ENCODE data around the gene LRRC8E. TPM values are rescaled to one million over a fixed set of nuclear protein-coding genes. Genes with fewer than 3 reads are reported as not detected.
A peak's percentile ranks its signal among the peaks of the same experiment; 100 is the strongest.

LRRC8E gene
- total and polyA plus RNA-seq, 8 donors: 2.6 to 6.1 (median 4.7) TPM

DNA sequence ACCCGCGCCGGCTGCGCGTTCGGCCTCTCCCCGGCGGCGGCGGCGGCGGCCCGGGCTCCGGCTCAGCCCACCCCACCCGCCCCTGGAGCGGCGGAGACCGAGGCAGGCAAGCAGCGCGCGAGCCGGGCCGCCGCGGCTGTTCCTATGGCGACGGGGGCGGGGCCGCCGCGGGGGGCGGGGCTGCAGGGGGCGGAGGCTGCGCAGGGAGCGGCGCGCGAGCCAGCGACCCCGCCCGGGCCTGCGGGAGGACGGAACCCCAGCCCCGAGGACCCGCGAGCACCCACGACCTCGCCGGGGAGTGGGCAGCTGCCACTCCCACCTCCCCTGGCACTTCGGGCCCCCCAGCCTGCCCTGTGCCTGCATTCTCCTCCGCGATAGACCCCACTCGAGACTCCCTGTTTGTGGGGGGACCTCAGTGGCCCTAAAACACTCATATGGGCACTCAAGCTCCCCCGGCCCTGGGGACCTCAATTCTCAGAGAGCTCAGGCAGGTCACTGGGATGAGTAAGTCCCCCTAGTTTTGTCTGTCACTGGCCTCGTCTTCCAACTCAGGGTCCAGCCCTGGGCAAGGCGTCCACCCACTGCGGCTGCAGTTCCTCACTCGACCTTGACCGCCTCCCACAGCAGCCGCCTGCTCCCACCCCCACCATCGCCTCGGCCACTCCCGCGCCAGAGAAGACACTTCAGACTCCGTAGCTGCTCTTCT is 37.9 kb downstream of the LRRC8E start, which contains the start of gene CTXN1:
CTXN1 (minus strand) TSS at position 115 of the 706 bp plus-strand sequence. CDS start 597 bp downstream, outside the sequence.
- Histone ChIP-seq H3K4me3 (peak within 1 kb of the TSS; percentile 7 to 48 (median 28)), H3K36me3 (peaks cover 0 to 13% (median under 1%) of the 10 kb centered on the region in 3 donors), H3K27ac (no peak within 1 kb of the TSS), H3K9me3 (no peaks in the 10 kb centered on the region), H3K27me3 (no peaks in the 10 kb centered on the region), H3K4me1 (peaks cover 4 to 18% (median 9%) of the 10 kb centered on the region in 3 donors)
- DNase-seq (peak; percentile 54 to 93 (median 82)), ATAC-seq (peak; percentile 47 to 75 (median 66)), FAIRE-seq (no peak)
- intact Hi-C loops (cut with DNase I): loop anchor here in 1 of 3 donors (10.0 kb wide), 1 partner anchor 71 kb away; no protein-coding TSS in a partner anchor
- TF ChIP-seq, protein P1, sequence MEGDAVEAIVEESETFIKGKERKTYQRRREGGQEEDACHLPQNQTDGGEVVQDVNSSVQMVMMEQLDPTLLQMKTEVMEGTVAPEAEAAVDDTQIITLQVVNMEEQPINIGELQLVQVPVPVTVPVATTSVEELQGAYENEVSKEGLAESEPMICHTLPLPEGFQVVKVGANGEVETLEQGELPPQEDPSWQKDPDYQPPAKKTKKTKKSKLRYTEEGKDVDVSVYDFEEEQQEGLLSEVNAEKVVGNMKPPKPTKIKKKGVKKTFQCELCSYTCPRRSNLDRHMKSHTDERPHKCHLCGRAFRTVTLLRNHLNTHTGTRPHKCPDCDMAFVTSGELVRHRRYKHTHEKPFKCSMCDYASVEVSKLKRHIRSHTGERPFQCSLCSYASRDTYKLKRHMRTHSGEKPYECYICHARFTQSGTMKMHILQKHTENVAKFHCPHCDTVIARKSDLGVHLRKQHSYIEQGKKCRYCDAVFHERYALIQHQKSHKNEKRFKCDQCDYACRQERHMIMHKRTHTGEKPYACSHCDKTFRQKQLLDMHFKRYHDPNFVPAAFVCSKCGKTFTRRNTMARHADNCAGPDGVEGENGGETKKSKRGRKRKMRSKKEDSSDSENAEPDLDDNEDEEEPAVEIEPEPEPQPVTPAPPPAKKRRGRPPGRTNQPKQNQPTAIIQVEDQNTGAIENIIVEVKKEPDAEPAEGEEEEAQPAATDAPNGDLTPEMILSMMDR (IDR thresholded peaks at IDR 0.05): no peak
- 7 to 10% methylated on average over 21 to 65 of the region's 65 CpGs for WGBS, 2 donors

DNA sequence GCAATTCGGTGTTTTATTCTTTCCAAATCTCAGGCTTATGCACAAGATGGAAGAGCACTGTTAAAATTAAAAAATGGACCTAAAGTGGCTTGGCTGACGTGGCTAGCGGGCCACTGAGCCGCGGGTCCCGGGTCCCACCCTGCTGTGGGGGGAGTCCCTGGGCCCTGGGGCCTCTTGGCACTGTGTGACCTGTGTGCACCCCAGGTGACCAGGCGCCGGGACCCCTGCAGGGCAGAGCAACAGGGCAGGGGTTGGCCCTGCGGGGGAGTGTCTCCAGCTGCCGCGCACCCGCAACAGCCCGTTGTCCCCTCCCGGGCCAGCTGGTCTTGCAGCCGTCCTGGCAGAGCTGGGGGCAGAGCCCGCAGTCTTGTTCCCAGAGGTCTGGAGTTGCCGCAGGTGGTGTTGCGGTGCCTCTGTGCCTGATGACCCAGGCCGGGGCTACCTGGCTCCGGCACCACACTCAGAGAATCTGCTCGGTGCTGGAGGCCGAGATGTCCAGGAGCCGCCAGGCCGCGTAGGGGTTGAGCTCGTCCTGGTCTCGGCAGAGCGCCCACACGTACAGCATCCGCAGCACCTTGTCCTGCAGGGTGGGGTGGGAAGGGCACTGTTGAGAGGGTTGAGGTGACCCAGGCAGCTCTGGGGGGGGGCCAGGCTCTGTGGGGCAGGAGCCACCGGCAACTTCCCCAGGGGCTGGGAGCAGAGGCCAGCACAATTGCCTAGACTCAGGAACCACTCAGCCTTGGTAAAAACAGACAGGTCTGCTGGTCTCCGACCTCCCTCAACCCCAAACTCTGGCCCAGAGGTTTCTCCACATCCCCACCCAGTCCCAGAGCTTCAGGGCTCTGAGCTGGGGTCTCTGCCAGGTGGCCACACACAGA is 38.7 kb downstream of the LRRC8E start:
- DNase-seq (peak in 4 of 6 donors; percentile 13 to 85 (median 40)), FAIRE-seq (no peak), ATAC-seq (no peak)
- Histone ChIP-seq H3K27me3 (no peaks in the 10 kb centered on the region), H3K9me3 (no peaks in the 10 kb centered on the region), H3K4me1 (peaks cover 0 to 14% (median 9%) of the 10 kb centered on the region in 3 donors), H3K4me3 (peak overlapping the region in 1 of 4 donors; percentile 48), H3K36me3 (peaks cover 0 to 20% (median 8%) of the 10 kb centered on the region in 3 donors), H3K27ac (no peak overlapping the region)
- TF ChIP-seq, protein P1 (IDR thresholded peaks at IDR 0.05): no peak
- intact Hi-C loops (cut with DNase I): loop anchor here in 1 of 3 donors (10.0 kb wide), 1 partner anchor 72 kb away; no protein-coding TSS in a partner anchor
- WGBS, 2 donors: 76 to 78% methylated on average over 32 of the region's 32 CpGs

DNA sequence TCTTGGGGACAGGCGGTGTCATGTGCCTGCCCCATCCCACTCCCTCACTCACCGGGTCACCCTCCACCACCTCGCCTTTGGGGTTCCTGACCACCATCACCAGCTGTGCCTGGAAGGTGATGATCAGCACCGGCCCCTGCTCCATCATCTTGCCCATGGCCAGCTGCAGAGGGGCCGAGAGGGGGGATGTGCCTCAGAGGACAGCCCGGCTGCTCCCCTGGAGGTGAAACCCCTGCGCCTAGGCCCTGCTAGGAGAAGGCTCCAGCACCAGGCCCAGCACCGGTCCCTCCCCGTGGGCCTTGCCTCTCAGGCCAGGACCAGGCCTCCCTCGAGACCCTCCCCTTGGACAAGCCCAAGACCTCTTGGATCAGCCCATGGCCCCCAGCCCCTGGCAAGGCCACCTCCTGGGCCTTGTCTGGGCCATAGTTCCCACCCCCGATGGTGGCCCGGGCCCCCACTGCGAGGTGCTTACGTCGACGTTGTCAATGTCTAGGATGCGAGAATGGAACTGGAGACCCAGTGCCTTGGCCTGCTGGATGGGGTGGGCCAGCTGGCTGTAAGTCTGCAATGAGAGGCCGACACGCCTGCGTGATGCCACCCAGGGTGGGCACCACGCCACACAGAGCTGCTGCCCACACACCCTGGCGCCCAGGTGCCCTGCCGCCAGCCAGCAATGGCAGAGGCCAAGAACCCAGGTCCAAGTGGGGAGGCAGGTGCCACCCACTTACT is 39.5 kb downstream of the LRRC8E start:
- Histone ChIP-seq H3K4me1 (peaks cover 0 to 14% (median 9%) of the 10 kb centered on the region in 3 donors), H3K4me3 (no peak overlapping the region), H3K36me3 (peaks cover 0 to 24% (median 15%) of the 10 kb centered on the region in 3 donors), H3K27me3 (no peaks in the 10 kb centered on the region), H3K27ac (peak overlapping the region in 2 of 4 donors; percentile 66 to 74), H3K9me3 (no peaks in the 10 kb centered on the region)
- no peak for FAIRE-seq
- peak in 5 of 6 donors; percentile 16 to 84 (median 33) for DNase-seq
- no peak for ATAC-seq
- intact Hi-C loops (cut with DNase I): loop anchor here in 1 of 3 donors (10.0 kb wide), 1 partner anchor 73 kb away; no protein-coding TSS in a partner anchor
- WGBS, 2 donors: 88 to 89% methylated on average over 21 to 23 of the region's 23 CpGs
- TF ChIP-seq, protein P1 (IDR thresholded peaks at IDR 0.05): no peak

DNA sequence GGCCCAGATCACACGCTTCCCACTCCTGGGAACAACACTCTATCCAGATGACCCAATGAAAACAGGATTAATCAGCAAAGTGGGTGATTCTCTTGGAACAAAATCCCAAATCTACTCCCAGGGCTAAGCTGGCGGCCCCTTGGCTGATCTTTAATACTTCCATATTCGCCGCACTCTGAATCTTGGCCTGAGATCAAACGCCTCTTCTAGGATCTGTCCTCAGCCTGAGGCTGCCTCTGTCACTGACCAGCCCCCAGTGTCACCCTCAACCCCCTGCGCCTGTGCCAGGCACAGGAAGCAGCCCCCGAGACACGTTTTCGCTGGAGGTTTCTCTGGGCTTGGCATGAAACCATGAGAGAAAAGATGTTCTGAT is 40.0 kb downstream of the LRRC8E start:
- Histone ChIP-seq H3K27me3 (no peaks in the 10 kb centered on the region), H3K4me1 (peaks cover 0 to 14% (median 9%) of the 10 kb centered on the region in 3 donors), H3K27ac (peak overlapping the region in 2 of 4 donors; percentile 66 to 74), H3K36me3 (peaks cover 0 to 28% (median 20%) of the 10 kb centered on the region in 3 donors), H3K4me3 (no peak overlapping the region), H3K9me3 (no peaks in the 10 kb centered on the region)
- no peak for ATAC-seq
- intact Hi-C loops (cut with DNase I): loop anchor here in 1 of 3 donors (10.0 kb wide), 1 partner anchor 74 kb away; no protein-coding TSS in a partner anchor
- peak in 2 of 6 donors; percentile 3 to 13 for DNase-seq
- TF ChIP-seq, protein P1 (IDR thresholded peaks at IDR 0.05): no peak
- 82 to 83% methylated on average over 9 of the region's 9 CpGs for WGBS, 2 donors
- no peak for FAIRE-seq

Data from pancreas (tissue), 10 donors.